ENCODE results near the gene ARHGAP30.

DNA sequence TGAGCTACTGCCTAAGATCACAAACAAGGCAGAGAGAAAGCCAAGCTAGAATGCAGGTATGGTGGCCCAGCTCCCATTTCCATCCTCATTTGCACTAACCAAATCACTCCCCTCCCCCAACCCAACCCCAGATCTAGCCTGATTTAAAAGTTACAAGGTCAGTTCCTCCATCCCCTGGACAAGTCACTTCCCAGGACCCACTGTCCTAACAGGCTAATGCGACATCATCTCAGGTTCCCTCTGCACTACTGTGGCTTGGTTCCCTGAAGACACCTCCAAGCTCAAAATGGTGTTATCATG, 51.1 kb downstream of the ARHGAP30 start:
- TF ChIP-seq, protein P1, sequence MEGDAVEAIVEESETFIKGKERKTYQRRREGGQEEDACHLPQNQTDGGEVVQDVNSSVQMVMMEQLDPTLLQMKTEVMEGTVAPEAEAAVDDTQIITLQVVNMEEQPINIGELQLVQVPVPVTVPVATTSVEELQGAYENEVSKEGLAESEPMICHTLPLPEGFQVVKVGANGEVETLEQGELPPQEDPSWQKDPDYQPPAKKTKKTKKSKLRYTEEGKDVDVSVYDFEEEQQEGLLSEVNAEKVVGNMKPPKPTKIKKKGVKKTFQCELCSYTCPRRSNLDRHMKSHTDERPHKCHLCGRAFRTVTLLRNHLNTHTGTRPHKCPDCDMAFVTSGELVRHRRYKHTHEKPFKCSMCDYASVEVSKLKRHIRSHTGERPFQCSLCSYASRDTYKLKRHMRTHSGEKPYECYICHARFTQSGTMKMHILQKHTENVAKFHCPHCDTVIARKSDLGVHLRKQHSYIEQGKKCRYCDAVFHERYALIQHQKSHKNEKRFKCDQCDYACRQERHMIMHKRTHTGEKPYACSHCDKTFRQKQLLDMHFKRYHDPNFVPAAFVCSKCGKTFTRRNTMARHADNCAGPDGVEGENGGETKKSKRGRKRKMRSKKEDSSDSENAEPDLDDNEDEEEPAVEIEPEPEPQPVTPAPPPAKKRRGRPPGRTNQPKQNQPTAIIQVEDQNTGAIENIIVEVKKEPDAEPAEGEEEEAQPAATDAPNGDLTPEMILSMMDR (conservative IDR thresholded peaks at IDR 0.05 in 1 of 2, IDR thresholded peaks at IDR 0.05 in 1 of 2; ENCODE audit: low read depth in 1 of 2, low read length in 2 of 2), result no peak
- no peak for TF ChIP-seq EZH2 (IDR thresholded peaks at IDR 0.05; ENCODE audit: low read length, missing control alignments)

Data from fibroblast of lung (primary cell).